Measurements from ENCODE around the gene ZNF143. TPM values are rescaled to one million over a fixed set of nuclear protein-coding genes. Genes with fewer than 3 reads are reported as not detected.
A peak's percentile ranks its signal among the peaks of the same experiment; 100 is the strongest.

Gene ZNF143
- total and polyA plus RNA-seq, 2 of the 13 experiments (the other 11 are each of a cell fraction or from before 2014, with no cell fraction given), result 22.4 to 35.6 TPM

GRCh38 chr11:9528573-9529333 is 67.9 kb downstream of the ZNF143 start (continued):
- TF ChIP-seq DPF2 (CRISPR knock-in tag; IDR thresholded peaks at IDR 0.05; ENCODE audit: borderline replicate concordance, low read depth) (no peak), ARNT (IDR thresholded peaks at IDR 0.05) (no peak), SP4 (CRISPR knock-in tag; IDR thresholded peaks at IDR 0.05) (no peak)

- peak overlapping the region; percentile 25; the same call in 1 of the 2 replicates for H3K9ac ChIP-seq (ENCODE audit: insufficient read depth, low read depth, low read length)
- H2AFZ ChIP-seq (ENCODE audit: low read length), result no peak overlapping the region
- intact Hi-C loops (cut with micrococcal nuclease; ENCODE audit: unreplicated experiment), result no loop called here
- ChIA-PET CTCF (ENCODE audit: low intra/inter-chr PET ratio, low total read pairs) (no interaction called here), POLR2A (interaction anchor here (1.0 to 1.6 kb wide), 3 partner anchors 18 to 43 kb away, joined by 3 to 6 read pairs (median 4); no protein-coding TSS in a partner anchor)
- no peak for DNase-seq (ENCODE audit: low spot score)
- H3K4me1 ChIP-seq (ENCODE audit: insufficient read depth, low read length), result peaks cover 42% of the 10 kb centered on the region
- no peaks in the 10 kb centered on the region for H3K79me2 ChIP-seq (ENCODE audit: insufficient read depth, low read length)
- no peaks in the 10 kb centered on the region for H3K27me3 ChIP-seq (ENCODE audit: control insufficient read depth in 1 of 2, insufficient read depth in 2 of 2, low read length in 2 of 2)
- peaks cover 3 to 24% of the 10 kb centered on the region in 2 experiments; a peak in 3 of 5 replicates for H3K36me3 ChIP-seq (replicated peaks in 1 of 2; ENCODE audit: control insufficient read depth in 1 of 2, insufficient read depth in 2 of 2, low read length in 2 of 2)
- in situ Hi-C loops (cut with HindIII; ENCODE audit: extremely low pct_ligation_motif_present, low pct_unique_long_range_greater_than_20kb), result no loop called here
- no peak for FAIRE-seq
- no peaks in the 10 kb centered on the region for H3K9me3 ChIP-seq (ENCODE audit: low read length)
- H3K4me2 ChIP-seq (ENCODE audit: low read depth, low read length), result peak overlapping the region; percentile 34
- no peak overlapping the region; a peak in 1 of 6 replicates for H3K4me3 ChIP-seq (replicated peaks in 1 of 3; ENCODE audit: insufficient read depth in 1 of 3, low read depth in 2 of 3, low read length in 3 of 3)
- H4K20me1 ChIP-seq (ENCODE audit: insufficient read depth, low read length), result no peaks in the 10 kb centered on the region
- peak; percentile 72 for ATAC-seq
- H3K27ac ChIP-seq (ENCODE audit: extremely low read length, insufficient read depth, low read length), result peak overlapping the region; percentile 0
- WGBS (ENCODE audit: low lambda C conversion rate), result 36% methylated on average over 2 of the region's 3 CpGs
- no TSS peak for BruUV-seq (replicated peaks)
- TF ChIP-seq ZNF792 (CRISPR knock-in tag; IDR thresholded peaks at IDR 0.05), result no peak
- no peak for TF ChIP-seq ZNF20 (CRISPR knock-in tag; IDR thresholded peaks at IDR 0.05)
- TF ChIP-seq FOSL1 (CRISPR knock-in tag; IDR thresholded peaks at IDR 0.05; ENCODE audit: borderline replicate concordance), result no peak
- TF ChIP-seq ETV6 (CRISPR knock-in tag; conservative IDR thresholded peaks at IDR 0.05), result no peak
- TF ChIP-seq NBN (conservative IDR thresholded peaks at IDR 0.05), result no peak
- TF ChIP-seq HOXA9 (CRISPR knock-in tag; IDR thresholded peaks at IDR 0.05; ENCODE audit: borderline replicate concordance), result no peak
- no peak for TF ChIP-seq ZNF564 (CRISPR knock-in tag; IDR thresholded peaks at IDR 0.05)
- no peak for TF ChIP-seq ZSCAN22 (CRISPR knock-in tag; IDR thresholded peaks at IDR 0.05)
- TF ChIP-seq ZNF407 (CRISPR knock-in tag; IDR thresholded peaks at IDR 0.05; ENCODE audit: not compliant biosample characterization), result no peak
- no peak for TF ChIP-seq NONO (IDR thresholded peaks at IDR 0.05)
- no peak for TF ChIP-seq NONO (CRISPR knock-in tag; conservative IDR thresholded peaks at IDR 0.05)
Measured at GRCh38 chr11:9529334-9529650, 68.5 kb downstream of the ZNF143 start.
